Erythroblast (primary cell): ENCODE measurements around the gene ISG15.
"Not testable (repeated sequence)": the region's sequence is repeated elsewhere in the genome, so short reads cannot be mapped to it uniquely, and the experiment has no call there.

ENCODE experiments used
- DNase-seq, 2 experiments: peaks; one replicate each; lab custom pipeline; 2025; lab: John Stamatoyannopoulos, UW
- GATA1 ChIP-seq: IDR thresholded peaks from 2 replicates; pipeline ENCODE4 v1.6.1; 2011; ENCODE audit warnings: low read depth, mild to moderate bottlenecking, control low read depth, low read length, moderate library complexity
- POLR2A ChIP-seq: IDR thresholded peaks from 2 replicates; pipeline ENCODE4 v1.6.1; 2011; ENCODE audit warnings: mild to moderate bottlenecking, low read length

Gene ISG15

DNA sequence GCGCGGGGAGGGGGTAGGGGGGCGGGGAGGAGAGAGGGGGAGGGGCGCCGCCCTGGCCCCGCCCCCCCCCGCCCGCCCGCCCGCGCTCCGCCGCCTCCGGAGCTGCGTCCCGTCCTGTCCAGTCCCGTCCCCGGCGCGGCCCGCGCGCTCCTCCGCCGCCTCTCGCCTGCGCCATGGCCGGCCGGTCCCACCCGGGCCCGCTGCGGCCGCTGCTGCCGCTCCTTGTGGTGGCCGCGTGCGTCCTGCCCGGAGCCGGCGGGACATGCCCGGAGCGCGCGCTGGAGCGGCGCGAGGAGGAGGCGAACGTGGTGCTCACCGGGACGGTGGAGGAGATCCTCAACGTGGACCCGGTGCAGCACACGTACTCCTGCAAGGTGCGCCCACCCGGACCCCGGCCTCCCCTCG lies 6.7 kb downstream of the ISG15 start, which contains the start of gene AGRN:
TSS of gene AGRN (plus strand) at position 121 of the 405 bp plus-strand sequence. CDS start at position 174, 53 bp downstream.
- TF ChIP-seq POLR2A = no peak
- no peak for TF ChIP-seq GATA1
- DNase-seq = no peak

DNA sequence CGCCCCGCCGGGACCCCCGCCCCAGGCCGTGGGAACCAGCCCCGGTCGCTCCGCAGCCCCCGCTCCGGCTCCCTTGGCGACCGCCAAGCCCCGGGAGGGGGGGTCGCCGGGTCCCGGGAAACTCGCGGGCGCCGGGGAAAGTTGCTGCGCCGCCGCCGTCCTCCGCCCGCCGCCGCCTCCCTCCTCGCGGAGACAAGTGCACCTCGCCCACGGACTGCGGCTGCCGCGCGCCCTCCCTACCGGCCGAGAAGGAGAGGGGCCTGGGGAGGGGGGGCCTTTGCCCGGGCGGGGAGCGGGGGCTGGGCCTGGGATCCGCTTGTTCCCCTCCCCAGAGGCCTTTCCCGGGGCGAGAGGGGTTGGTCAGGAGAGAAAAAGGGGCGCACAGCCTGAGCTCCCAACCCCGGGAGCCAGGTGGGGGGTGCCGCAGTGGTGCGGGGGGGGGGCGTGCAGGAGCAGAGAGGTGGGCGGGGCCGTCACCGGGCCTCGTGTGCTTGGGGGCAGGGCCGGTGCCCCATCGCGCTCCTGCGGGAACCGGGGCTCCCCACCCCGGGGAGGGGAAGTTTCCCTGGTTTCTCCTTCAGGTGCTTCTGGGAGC lies 7.2 kb downstream of the ISG15 start:
- TF ChIP-seq GATA1 = no peak
- no peak for TF ChIP-seq POLR2A
- peak; percentile 62 to 66 for DNase-seq

DNA sequence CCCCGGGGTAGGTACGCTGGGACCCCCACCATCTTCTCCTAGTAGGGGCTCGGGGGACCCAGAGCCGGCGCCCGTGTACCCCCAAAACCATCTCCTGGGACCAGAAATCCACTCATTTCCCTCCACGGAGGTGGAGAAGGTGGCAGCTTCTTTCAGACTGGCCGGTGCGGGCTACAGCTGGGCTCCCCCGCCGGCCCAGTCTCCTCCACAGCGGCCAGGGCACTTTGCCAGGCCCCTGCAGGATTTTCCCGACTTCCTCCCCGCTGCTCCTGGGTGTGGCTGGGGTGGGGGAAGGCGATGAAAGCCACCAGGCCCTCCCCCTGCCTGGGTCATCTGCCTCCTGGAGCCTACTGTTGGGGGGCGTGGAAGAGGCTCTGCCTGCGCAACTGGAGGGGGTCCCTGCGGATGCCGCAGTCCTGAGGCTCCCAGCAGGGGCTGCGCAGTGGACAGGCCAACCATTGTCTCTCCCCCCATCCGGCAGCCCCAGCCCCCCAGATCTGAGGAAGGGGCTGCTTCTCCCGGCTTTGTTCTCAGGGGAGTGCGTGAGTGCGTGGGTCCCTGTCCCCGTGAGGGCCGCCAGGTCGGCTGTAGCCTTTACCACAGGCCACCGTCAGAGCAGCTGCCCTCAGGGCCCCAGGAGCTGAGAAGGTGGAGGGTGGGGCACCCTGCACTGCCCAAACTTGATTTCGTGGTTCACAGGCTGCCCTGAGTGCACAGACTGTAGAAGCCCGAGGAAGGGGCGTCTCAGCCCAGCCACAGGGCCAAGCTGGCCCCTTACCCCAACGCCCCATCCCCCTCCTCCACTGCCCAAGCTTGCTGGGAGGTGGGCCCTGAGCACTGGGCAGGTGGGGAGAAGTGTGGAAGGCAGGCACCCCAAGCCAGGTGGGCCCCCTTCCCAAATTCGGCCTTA lies 8.0 kb downstream of the ISG15 start:
- DNase-seq = peak; percentile 43 to 56
- TF ChIP-seq POLR2A (no peak), GATA1 (no peak)

DNA sequence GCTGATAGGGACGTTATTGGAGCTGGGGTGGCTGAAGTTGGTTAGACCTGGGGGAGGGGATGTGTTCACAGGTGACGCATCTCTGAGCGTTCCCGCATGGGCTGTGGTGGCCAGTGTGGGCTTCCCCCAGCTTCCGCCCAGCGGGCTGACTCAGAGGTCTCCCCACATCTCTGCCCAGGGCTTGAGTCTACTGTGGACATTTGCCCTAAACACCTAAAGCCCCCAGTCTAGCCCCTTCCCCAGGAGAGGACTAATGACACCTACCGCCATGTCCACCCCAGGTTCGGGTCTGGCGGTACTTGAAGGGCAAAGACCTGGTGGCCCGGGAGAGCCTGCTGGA lies 8.6 kb downstream of the ISG15 start:
- DNase-seq = no peak
- TF ChIP-seq GATA1 (no peak), POLR2A (no peak)

DNA sequence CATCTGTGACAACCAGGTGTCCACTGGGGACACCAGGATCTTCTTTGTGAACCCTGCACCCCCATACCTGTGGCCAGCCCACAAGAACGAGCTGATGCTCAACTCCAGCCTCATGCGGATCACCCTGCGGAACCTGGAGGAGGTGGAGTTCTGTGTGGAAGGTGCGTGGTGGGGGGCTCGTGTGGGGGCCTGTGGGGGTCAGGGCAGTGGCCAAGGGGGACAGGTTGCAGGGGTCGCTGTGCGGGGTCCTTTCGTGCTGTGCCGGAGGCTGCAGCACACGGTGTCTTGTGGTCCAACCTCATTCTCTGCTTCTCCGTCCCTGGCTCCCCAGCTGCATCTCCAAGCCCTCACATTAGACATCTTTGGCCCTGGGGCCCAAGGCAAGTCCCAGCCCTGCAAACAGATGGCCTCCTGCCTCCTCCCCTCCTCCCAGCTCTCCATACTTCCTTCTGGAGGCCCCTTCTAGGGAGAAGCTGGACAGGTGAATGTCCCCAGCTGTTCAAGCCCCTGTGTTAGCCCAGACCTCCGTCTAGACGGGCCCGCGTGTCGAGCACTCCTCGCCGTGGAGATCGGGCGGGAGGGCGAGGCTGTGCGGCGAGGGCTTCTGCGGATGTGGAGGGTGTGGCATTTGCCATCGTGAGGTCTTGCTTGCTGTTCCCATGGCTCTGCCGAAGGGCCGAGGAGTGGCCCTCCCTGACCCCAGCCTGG lies 9.2 kb downstream of the ISG15 start:
- peak; percentile 45 to 57 for DNase-seq
- TF ChIP-seq POLR2A (no peak), GATA1 (no peak)

DNA sequence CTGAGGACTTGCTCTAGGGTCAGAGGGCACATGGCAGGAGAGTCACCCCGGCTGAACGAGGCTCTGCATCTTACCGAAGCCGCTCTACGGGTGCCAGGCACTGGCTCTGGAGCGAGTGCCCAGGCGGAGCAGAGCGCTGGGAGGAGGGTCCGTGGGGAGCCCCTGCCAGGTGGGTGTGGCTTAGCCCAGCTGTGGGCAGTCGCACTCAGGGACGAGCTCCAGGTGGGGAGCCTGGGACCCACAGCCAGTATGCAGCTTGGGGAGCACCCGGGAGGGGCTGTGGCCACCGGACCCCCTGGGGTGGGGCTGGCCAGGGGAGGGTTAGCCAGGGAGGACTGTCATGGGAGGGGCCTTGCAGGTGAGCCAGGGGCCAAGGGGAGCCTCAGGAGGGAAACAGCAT lies 10.4 kb downstream of the ISG15 start:
- no peak for DNase-seq
- TF ChIP-seq POLR2A (no peak), GATA1 (no peak)

DNA sequence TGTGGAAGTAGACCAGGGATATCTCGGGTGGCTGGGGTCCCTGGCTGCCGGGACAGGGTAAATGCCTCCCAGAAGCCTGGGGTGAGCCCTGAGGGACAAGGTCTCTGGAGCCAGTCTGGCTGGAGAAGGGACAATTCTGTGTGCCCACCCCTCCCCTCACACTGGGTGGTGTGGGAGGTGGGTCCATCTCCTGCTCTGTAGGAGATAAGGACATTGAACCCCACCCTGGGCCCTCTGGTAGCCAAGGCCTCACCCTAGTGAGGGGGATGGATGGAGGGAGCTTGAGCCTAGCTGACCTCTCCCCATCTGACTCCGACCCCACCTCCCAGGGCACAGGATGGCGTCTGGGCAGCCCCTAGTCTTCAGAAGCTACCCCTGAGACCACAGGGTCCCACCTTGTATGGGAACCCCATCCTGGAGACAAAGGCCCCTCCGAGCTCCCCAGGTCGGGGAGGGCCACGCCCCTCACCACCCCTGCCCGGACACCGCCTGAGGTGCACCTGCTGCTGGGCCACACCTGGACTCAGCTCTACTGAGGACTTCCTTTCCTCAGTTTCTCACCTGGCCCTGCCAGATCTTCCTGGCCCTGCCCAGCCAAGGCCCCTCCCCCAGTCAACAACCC lies 11.0 kb downstream of the ISG15 start:
- TF ChIP-seq GATA1 = no peak
- no peak for TF ChIP-seq POLR2A
- peak; percentile 78 to 88 for DNase-seq

DNA sequence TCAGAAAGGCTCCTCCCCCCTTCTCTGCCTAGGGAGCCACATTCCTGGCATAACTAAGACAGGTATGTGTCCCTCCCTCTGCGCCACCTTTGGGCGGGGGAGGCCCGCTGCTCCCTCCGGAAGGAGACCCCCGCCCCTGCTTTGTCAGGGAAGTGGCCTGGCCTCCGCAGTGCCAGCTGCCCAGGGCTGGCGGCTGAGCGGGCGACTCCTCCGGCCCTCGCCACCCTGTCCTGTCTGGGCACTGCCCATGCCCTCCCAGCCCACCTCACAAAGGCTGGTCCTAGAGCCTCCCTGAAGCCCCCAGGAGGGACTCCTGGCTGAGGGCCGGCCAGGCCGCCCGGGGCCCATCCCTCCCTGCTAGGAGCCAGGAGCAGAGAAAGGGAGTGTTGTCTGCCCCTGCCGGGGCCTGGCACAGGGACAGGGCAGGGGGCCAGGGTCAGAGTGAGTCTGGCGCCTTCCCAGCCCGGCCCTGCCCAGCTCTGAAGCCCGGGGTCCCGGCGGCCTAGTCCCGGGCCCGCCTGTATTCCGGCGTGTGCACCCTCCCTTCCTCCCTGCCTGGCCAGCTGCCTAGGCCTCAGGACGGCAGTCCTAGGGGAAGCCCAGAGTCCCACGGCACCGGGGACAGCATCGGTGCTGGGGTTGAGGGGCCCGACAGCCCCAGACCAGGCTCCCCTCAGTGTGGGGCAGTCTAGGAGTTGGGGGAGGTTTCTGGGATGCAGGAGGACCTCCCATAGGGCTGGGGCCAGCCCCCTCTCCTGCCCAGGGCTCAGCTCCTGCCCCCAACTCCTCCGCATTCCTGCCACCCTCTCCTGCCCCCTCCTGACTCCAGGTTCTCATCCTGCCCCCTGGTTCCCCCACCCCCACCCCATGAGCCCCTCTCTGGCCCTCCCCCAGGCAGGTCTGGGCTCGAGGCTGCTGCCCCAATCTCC lies 11.7 kb downstream of the ISG15 start:
- no peak for DNase-seq
- TF ChIP-seq POLR2A (no peak), GATA1 (no peak)

DNA sequence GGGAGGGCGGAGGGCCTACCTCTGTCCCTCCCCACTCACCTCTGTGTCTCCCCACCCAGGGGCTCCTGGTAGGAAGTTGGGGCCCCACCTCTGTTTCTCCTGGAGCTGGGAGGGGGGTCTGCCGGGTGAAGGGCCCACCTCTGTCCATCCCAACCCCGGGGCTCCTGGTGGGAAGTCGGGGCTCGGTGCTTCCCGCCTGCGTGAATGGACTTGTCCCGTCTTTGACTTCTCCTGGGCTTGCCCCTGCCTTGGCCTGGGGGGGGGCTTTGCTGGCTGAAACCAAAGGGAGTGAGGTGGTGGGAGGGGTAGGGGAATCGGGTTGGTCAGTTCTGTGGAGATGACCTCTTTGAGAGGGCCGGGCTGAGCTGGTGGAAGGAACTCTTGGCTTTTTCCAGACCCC lies 12.4 kb downstream of the ISG15 start:
- DNase-seq = no peak
- TF ChIP-seq POLR2A = no peak
- no peak for TF ChIP-seq GATA1

DNA sequence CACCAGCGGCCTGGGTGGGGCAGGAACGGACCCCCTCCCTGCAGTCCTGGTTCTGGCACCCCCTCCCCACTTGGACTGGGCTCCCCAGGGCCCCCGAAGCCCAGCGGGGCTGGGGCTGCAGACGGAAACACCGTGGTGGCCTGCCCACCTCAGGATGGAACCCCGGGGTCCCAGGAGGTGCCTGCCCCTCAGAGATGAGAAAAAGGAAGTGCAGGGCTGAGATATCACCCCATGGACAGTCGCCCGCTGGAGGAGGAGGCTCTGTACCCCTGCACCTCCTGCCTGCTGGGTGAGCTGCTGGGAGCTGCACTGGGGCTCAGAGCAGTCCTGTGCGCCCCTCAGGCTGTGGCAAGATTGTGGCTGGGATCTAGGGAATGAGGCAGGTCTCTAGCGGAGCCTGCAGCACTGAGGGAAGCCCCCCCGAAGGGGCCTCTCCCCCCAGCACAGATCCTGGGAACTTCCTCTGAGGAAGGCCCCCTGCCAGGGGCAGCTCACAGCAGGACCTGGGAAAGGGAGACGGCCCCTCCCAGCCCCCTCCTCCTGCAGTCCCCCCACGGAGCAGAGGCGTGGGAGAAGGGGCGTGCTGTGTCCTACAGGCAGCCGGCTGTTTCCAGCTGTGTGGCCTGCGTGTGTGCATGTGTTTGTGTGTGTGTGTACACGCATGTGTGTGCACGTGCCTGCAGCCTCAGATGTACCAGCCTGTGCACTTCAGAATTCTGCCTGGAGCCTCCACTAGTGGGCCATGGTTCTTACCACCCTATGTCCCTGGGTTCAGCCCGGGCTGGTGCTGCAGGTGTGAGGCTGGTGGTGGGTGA lies 13.5 kb downstream of the ISG15 start:
- TF ChIP-seq POLR2A = no peak
- no peak for TF ChIP-seq GATA1
- DNase-seq = no peak

DNA sequence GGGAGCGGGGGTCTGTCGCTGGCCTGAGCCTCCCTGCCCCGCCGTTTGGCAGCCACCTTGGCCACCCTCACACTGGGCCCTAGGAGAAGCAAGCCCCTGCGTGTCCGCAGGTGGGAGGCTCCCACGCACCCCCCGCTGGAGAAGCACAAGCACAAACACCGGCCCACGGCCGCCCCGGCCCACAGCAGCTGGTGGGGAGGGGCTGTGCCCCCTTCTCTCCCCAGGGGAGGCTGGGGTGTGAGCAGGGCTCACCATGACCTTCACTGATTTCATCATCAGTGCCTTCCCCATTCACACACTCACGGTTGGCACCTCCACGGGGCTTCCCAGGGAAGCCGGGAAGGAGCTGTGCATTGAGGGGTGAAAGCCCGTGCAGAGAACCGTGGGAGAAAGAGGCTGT lies 14.5 kb downstream of the ISG15 start:
- TF ChIP-seq POLR2A (no peak), GATA1 (no peak)
- no peak for DNase-seq

DNA sequence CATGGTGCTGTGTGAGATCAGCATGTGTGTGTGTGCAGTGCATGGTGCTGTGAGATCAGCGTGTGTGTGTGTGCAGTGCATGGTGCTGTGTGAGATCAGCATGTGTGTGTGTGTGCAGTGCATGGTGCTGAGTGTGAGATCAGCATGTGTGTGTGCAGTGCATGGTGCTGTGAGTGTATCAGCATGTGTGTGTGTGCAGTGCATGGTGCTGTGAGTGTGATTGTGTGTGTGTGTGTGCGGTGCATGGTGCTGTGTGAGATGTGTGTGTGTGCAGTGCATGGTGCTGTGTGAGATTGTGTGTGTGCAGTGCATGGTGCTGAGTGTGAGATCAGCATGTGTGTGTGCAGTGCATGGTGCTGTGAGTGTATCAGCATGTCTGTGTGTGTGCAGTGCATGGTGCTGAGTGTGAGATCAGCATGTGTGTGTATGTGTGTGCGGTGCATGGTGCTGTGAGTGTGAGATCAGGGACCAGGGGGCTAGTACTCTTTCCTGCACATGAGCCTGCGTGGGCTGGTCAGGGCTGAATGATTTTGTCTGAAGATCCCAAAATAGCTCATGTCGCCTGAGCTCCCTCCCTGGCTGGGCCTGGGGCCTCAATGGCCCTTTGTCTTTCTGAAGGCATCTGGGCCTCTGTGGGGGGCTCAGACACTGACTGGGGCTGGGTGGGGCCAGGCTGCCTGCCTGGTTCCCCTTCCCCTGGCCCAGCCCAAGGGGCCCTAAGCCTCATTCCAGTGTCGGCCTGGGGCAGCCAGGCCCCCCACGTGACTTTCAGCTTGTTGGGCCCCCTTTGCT lies 17.8 kb downstream of the ISG15 start:
- DNase-seq = not testable (repeated sequence)
